ENCODE measurements around the gene XYLT1.

XYLT1 gene

GRCh38 chr16:17083628-17084027 lies 387.1 kb downstream of the XYLT1 start:
- no peaks in the 10 kb centered on the region for H3K4me1 ChIP-seq (ENCODE audit: low read depth, poor library complexity, severe bottlenecking)
- H3K4me3 ChIP-seq (IDR thresholded peaks at IDR 0.05; ENCODE audit: insufficient read depth, low read depth, low read length), result no peak overlapping the region
- no peak overlapping the region for H2AFZ ChIP-seq (ENCODE audit: low read depth)
- no peak overlapping the region for H3K9ac ChIP-seq
- H3K27me3 ChIP-seq (ENCODE audit: insufficient read depth, low read depth), result no peaks in the 10 kb centered on the region
- H3K79me2 ChIP-seq (ENCODE audit: insufficient read depth, low read depth), result no peaks in the 10 kb centered on the region
- H4K20me1 ChIP-seq (ENCODE audit: insufficient read depth), result no peaks in the 10 kb centered on the region
- TF ChIP-seq CTCF (conservative IDR thresholded peaks at IDR 0.05; ENCODE audit: low read depth, low read length), result no peak
- no peak overlapping the region for H3K4me2 ChIP-seq
- no peak overlapping the region for H3K27ac ChIP-seq
- H3K36me3 ChIP-seq (ENCODE audit: insufficient read depth), result no peaks in the 10 kb centered on the region

- Histone ChIP-seq H3K27me3 (ENCODE audit: insufficient read depth, low read depth) (no peaks in the 10 kb centered on the region), H3K4me3 (IDR thresholded peaks at IDR 0.05; ENCODE audit: insufficient read depth, low read depth, low read length) (no peak overlapping the region), H3K36me3 (ENCODE audit: insufficient read depth) (no peaks in the 10 kb centered on the region), H3K79me2 (ENCODE audit: insufficient read depth, low read depth) (no peaks in the 10 kb centered on the region), H3K27ac (no peak overlapping the region), H3K4me1 (ENCODE audit: low read depth, poor library complexity, severe bottlenecking) (no peaks in the 10 kb centered on the region), H4K20me1 (ENCODE audit: insufficient read depth) (no peaks in the 10 kb centered on the region), H2AFZ (ENCODE audit: low read depth) (no peak overlapping the region), H3K9ac (no peak overlapping the region), H3K4me2 (no peak overlapping the region)
- no peak for TF ChIP-seq CTCF (conservative IDR thresholded peaks at IDR 0.05; ENCODE audit: low read depth, low read length)
Observed at GRCh38 chr16:17082095-17082882, 388.5 kb downstream of the XYLT1 start.

GRCh38 chr16:17080105-17080504 lies 390.7 kb downstream of the XYLT1 start:
- Histone ChIP-seq H3K79me2 (ENCODE audit: insufficient read depth, low read depth) (no peaks in the 10 kb centered on the region), H3K4me3 (IDR thresholded peaks at IDR 0.05; ENCODE audit: insufficient read depth, low read depth, low read length) (no peak overlapping the region)

GRCh38 chr16:17078931-17079631 lies 391.7 kb downstream of the XYLT1 start:
- no peaks in the 10 kb centered on the region for H3K27me3 ChIP-seq (ENCODE audit: insufficient read depth, low read depth)
- TF ChIP-seq CTCF (conservative IDR thresholded peaks at IDR 0.05; ENCODE audit: low read depth, low read length), result no peak
- no peak overlapping the region for H2AFZ ChIP-seq (ENCODE audit: low read depth)
- H3K4me2 ChIP-seq, result no peak overlapping the region
- no peaks in the 10 kb centered on the region for H4K20me1 ChIP-seq (ENCODE audit: insufficient read depth)
- no peaks in the 10 kb centered on the region for H3K79me2 ChIP-seq (ENCODE audit: insufficient read depth, low read depth)
- no peaks in the 10 kb centered on the region for H3K36me3 ChIP-seq (ENCODE audit: insufficient read depth)
- no peak overlapping the region for H3K4me3 ChIP-seq (IDR thresholded peaks at IDR 0.05; ENCODE audit: insufficient read depth, low read depth, low read length)
- no peak overlapping the region for H3K27ac ChIP-seq
- no peak overlapping the region for H3K9ac ChIP-seq
- no peaks in the 10 kb centered on the region for H3K4me1 ChIP-seq (ENCODE audit: low read depth, poor library complexity, severe bottlenecking)

More at GRCh38 chr16:17080105-17080504, 390.7 kb downstream of the XYLT1 start:
- no peaks in the 10 kb centered on the region for H3K36me3 ChIP-seq (ENCODE audit: insufficient read depth)
- no peak overlapping the region for H2AFZ ChIP-seq (ENCODE audit: low read depth)
- no peak overlapping the region for H3K9ac ChIP-seq
- no peak overlapping the region for H3K27ac ChIP-seq
- H4K20me1 ChIP-seq (ENCODE audit: insufficient read depth), result no peaks in the 10 kb centered on the region
- H3K4me2 ChIP-seq, result no peak overlapping the region
- no peak for TF ChIP-seq CTCF (conservative IDR thresholded peaks at IDR 0.05; ENCODE audit: low read depth, low read length)
- no peaks in the 10 kb centered on the region for H3K4me1 ChIP-seq (ENCODE audit: low read depth, poor library complexity, severe bottlenecking)
- H3K27me3 ChIP-seq (ENCODE audit: insufficient read depth, low read depth), result no peaks in the 10 kb centered on the region
